ENCODE measurements around the gene USP16.
"Not testable (repeated sequence)": the region's sequence is repeated elsewhere in the genome, so short reads cannot be mapped to it uniquely, and the experiment has no call there.

Gene USP16

GRCh38 chr21:29074007-29074376 is 49.5 kb downstream of the USP16 start:
- TF ChIP-seq CTCF (IDR thresholded peaks at IDR 0.05; ENCODE audit: low read depth, low read length, missing control alignments): no peak
- no peak for DNase-seq (ENCODE audit: extremely low read depth, low read depth)
- peak overlapping the region; percentile 97 for H3K4me3 ChIP-seq (replicated peaks; ENCODE audit: low read depth, low read length)

DNA sequence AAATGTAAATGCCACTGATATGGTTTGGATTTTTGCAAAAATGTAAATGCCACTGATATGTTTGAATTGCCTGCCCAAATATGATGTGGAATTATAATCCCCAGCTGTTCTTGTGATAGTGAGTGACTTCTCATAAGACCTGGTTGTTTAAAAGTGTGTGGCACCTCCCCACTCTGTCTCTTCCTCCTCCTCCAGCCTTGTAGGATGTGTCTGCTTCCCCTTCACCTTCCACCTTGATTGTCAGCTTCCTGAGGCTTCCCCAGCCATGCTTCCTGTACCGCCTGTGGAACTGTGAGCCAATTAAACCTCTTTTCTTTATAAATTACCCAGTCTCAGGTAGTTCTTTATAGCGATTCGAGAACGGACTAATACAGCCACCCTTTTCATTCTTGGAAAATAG is 50.3 kb downstream of the USP16 start:
- TF ChIP-seq CTCF (IDR thresholded peaks at IDR 0.05; ENCODE audit: low read depth, low read length, missing control alignments): no peak

GRCh38 chr21:29075706-29076466 is 51.4 kb downstream of the USP16 start:
- DNase-seq (ENCODE audit: extremely low read depth, low read depth): no peak
- no peak for TF ChIP-seq CTCF (IDR thresholded peaks at IDR 0.05; ENCODE audit: low read depth, low read length, missing control alignments)
- H3K4me3 ChIP-seq (replicated peaks; ENCODE audit: low read depth, low read length): no peak overlapping the region

More for the DNA sequence above, 50.3 kb downstream of the USP16 start:
- no peak for DNase-seq (ENCODE audit: extremely low read depth, low read depth)
- no peak overlapping the region for H3K4me3 ChIP-seq (replicated peaks; ENCODE audit: low read depth, low read length)

GRCh38 chr21:29076731-29077640 is 52.5 kb downstream of the USP16 start:
- DNase-seq (ENCODE audit: extremely low read depth, low read depth): not testable (repeated sequence)
- H3K4me3 ChIP-seq (replicated peaks; ENCODE audit: low read depth, low read length): peak overlapping the region; percentile 33

GRCh38 chr21:29077651-29078090 is 53.2 kb downstream of the USP16 start:
- peak overlapping the region; percentile 33 for H3K4me3 ChIP-seq (replicated peaks; ENCODE audit: low read depth, low read length)
- TF ChIP-seq CTCF (IDR thresholded peaks at IDR 0.05; ENCODE audit: low read depth, low read length, missing control alignments): no peak
- DNase-seq (ENCODE audit: extremely low read depth, low read depth): no peak

- DNase-seq (ENCODE audit: extremely low read depth, low read depth): no peak
- H3K4me3 ChIP-seq (replicated peaks; ENCODE audit: low read depth, low read length): no peak overlapping the region
- no peak for TF ChIP-seq CTCF (IDR thresholded peaks at IDR 0.05; ENCODE audit: low read depth, low read length, missing control alignments)
Measured at GRCh38 chr21:29078869-29079767, 54.6 kb downstream of the USP16 start.
